Measurements from ENCODE around the gene VRK1.

VRK1 gene

DNA sequence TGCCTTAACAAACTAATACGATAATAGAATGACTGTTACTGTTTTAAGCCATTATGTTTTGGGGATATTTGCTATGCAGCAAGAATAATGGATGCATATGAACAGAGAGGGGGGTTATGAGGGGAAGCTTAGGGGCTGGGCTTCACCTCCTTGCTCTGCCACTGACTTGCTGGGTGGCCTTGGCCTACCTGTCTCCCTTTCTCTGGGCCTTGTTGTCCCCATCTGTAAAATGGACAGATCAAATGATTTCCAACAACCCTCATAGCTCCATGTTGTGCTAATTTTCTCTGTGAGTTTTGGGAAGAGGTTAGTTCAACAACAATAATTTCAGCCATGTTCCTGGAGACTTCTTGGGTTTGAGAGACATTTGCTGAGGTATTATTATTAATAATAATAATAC is 119.6 kb downstream of the VRK1 start:
- Histone ChIP-seq H3K4me3 (ENCODE audit: low read depth, low read length) (no peak overlapping the region), H3K4me2 (ENCODE audit: low read length) (no peak overlapping the region), H3K9me3 (ENCODE audit: control insufficient read depth, low read length) (no peaks in the 10 kb centered on the region), H3K27me3 (ENCODE audit: control insufficient read depth, insufficient read depth, low read length) (no peaks in the 10 kb centered on the region), H3K79me2 (no peaks in the 10 kb centered on the region), H3K36me3 (ENCODE audit: control insufficient read depth, insufficient read depth, low read length) (no peaks in the 10 kb centered on the region), H3K4me1 (no peaks in the 10 kb centered on the region), H3K9ac (no peak overlapping the region), H2AFZ (no peak overlapping the region), H3K27ac (no peak overlapping the region)
- TF ChIP-seq, protein P1, sequence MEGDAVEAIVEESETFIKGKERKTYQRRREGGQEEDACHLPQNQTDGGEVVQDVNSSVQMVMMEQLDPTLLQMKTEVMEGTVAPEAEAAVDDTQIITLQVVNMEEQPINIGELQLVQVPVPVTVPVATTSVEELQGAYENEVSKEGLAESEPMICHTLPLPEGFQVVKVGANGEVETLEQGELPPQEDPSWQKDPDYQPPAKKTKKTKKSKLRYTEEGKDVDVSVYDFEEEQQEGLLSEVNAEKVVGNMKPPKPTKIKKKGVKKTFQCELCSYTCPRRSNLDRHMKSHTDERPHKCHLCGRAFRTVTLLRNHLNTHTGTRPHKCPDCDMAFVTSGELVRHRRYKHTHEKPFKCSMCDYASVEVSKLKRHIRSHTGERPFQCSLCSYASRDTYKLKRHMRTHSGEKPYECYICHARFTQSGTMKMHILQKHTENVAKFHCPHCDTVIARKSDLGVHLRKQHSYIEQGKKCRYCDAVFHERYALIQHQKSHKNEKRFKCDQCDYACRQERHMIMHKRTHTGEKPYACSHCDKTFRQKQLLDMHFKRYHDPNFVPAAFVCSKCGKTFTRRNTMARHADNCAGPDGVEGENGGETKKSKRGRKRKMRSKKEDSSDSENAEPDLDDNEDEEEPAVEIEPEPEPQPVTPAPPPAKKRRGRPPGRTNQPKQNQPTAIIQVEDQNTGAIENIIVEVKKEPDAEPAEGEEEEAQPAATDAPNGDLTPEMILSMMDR (IDR thresholded peaks at IDR 0.05), result no peak

DNA sequence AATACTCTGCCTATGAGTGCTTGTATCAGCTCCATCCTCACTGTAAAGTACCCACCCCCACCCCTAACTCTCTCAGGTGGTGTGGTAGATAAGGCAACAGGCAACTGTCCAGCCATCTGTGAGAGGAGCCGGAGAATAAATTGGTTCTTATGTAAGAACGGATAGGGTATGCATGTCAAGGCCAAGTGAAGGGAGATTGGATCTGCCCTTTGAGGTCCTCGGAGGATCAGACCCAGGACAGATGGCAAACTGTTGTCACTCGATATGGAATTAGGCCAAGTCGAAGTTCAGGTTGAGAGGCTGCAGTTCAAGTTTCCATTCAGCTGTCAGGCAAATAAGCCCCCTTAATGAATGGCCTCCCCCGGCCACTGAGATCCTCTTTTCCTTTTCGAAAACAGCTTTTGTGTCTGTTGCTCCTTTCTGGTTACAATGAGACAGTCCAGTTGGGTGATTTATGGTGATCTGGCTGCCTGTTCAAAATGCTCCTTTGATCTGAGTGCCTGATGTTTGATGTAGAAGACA is 120.3 kb downstream of the VRK1 start:
- no peak overlapping the region for H3K27ac ChIP-seq
- no peaks in the 10 kb centered on the region for H3K36me3 ChIP-seq (ENCODE audit: control insufficient read depth, insufficient read depth, low read length)
- no peak overlapping the region for H3K9ac ChIP-seq
- no peaks in the 10 kb centered on the region for H3K9me3 ChIP-seq (ENCODE audit: control insufficient read depth, low read length)
- H3K79me2 ChIP-seq, result no peaks in the 10 kb centered on the region
- H2AFZ ChIP-seq, result no peak overlapping the region
- H3K27me3 ChIP-seq (ENCODE audit: control insufficient read depth, insufficient read depth, low read length), result no peaks in the 10 kb centered on the region
- H3K4me3 ChIP-seq (ENCODE audit: low read depth, low read length), result no peak overlapping the region
- no peaks in the 10 kb centered on the region for H3K4me1 ChIP-seq
- TF ChIP-seq, protein P1 (IDR thresholded peaks at IDR 0.05), result no peak
- no peak overlapping the region for H3K4me2 ChIP-seq (ENCODE audit: low read length)

DNA sequence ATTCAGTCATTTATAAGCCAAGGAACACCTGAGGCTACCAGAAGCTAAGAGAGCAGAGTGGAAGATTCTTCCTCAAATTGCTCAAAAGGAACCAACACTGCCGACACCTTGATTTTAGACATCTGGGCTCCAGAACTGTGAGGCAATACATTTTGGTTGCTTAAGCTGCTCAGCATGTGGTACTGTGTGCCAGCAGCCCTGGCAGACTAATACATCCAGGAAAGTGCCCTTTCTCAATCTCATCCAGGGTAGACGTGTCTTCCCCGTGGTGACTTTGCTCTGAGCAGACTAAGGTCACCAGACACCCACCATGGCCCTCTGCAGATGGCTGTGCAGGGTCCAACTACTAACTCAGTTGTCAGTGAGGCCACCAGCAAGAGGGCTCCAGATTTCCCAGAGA is 122.8 kb downstream of the VRK1 start:
- Histone ChIP-seq H3K4me2 (ENCODE audit: low read length) (no peak overlapping the region), H3K4me3 (ENCODE audit: low read depth, low read length) (no peak overlapping the region), H3K27ac (no peak overlapping the region), H3K9me3 (ENCODE audit: control insufficient read depth, low read length) (no peaks in the 10 kb centered on the region), H3K9ac (no peak overlapping the region), H3K36me3 (ENCODE audit: control insufficient read depth, insufficient read depth, low read length) (no peaks in the 10 kb centered on the region), H3K27me3 (ENCODE audit: control insufficient read depth, insufficient read depth, low read length) (no peaks in the 10 kb centered on the region), H2AFZ (no peak overlapping the region), H3K79me2 (no peaks in the 10 kb centered on the region), H3K4me1 (no peaks in the 10 kb centered on the region)
- TF ChIP-seq, protein P1 (IDR thresholded peaks at IDR 0.05), result no peak

DNA sequence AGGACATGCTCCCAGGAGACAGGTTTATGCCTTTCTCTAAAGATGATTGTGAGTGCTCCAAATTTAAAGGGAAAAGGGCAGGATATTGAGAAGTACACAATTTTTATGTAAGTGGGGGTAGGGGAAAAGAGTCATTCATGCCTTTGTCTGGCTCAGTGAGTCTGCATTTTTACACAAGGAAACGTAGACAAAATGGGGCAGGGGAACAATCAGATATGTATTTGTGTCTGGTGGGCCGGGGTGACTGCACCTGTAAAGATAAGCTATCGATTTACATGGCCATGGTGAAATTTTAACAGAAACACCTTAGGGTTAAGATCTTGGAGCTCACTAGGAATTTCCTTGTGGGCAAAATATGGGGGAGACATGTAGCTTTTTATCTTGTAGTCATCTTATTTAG is 123.6 kb downstream of the VRK1 start:
- Histone ChIP-seq H3K9ac (no peak overlapping the region), H3K4me2 (ENCODE audit: low read length) (no peak overlapping the region), H3K4me1 (no peaks in the 10 kb centered on the region), H3K9me3 (ENCODE audit: control insufficient read depth, low read length) (no peaks in the 10 kb centered on the region), H3K79me2 (no peaks in the 10 kb centered on the region), H3K27ac (no peak overlapping the region), H3K4me3 (ENCODE audit: low read depth, low read length) (no peak overlapping the region), H3K36me3 (ENCODE audit: control insufficient read depth, insufficient read depth, low read length) (no peaks in the 10 kb centered on the region), H2AFZ (no peak overlapping the region), H3K27me3 (ENCODE audit: control insufficient read depth, insufficient read depth, low read length) (no peaks in the 10 kb centered on the region)
- TF ChIP-seq, protein P1 (IDR thresholded peaks at IDR 0.05), result no peak

DNA sequence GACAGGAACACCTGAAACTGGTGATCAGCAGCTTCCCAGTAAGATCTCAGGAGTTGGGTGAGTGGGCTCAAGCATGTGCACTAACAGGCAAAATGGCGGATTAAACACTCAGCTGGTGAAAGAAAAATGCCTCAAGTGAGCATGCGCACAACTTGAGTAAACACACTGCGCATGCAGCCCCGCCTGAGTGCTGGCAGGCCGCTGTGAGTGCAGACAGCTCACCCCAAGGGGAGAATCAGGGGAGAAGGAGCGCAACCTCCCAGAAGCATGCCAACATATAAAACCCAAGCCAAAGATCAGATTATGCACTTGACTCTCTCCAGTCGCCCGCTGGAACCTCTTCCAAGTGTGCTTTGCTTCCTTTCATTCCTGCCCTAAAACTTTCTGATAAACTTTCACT is 125.8 kb downstream of the VRK1 start:
- no peak overlapping the region for H3K4me3 ChIP-seq (ENCODE audit: low read depth, low read length)
- H3K79me2 ChIP-seq, result no peaks in the 10 kb centered on the region
- no peak overlapping the region for H3K27ac ChIP-seq
- H3K36me3 ChIP-seq (ENCODE audit: control insufficient read depth, insufficient read depth, low read length), result no peaks in the 10 kb centered on the region
- TF ChIP-seq, protein P1 (IDR thresholded peaks at IDR 0.05), result no peak
- no peak overlapping the region for H2AFZ ChIP-seq
- H3K4me1 ChIP-seq, result no peaks in the 10 kb centered on the region
- no peaks in the 10 kb centered on the region for H3K9me3 ChIP-seq (ENCODE audit: control insufficient read depth, low read length)
- no peaks in the 10 kb centered on the region for H3K27me3 ChIP-seq (ENCODE audit: control insufficient read depth, insufficient read depth, low read length)
- no peak overlapping the region for H3K9ac ChIP-seq
- H3K4me2 ChIP-seq (ENCODE audit: low read length), result no peak overlapping the region

Measured in parathyroid adenoma (tissue), 2 donors.